Activated CD4-positive, alpha-beta T cell treated with anti-CD3 and anti-CD28 coated beads, Interleukin-2, amount 10 ng/mL, durations not matched to agents 7 days and 5 days (primary cell): ENCODE measurements around the gene FYB2. TPM values are rescaled to one million over a fixed set of nuclear protein-coding genes. Genes with fewer than 3 reads are reported as not detected.

Experiments used
- CTCF ChIA-PET: fragments of 350-600 bp; sonication (Branson Sonifier 250); formaldehyde crosslinking; loops from one replicate; lab custom pipeline; 2021; ENCODE audit warnings: antibody characterized with exemption; lab: Charles Lee
- POLR2A ChIA-PET: fragments of 350-600 bp; sonication (Branson Sonifier 250); formaldehyde crosslinking; loops from one replicate; lab custom pipeline; 2021; ENCODE audit warnings: antibody characterized with exemption; lab: Charles Lee
- DNase-seq: peaks from one replicate; pipeline ENCODE4 v3.0.0-alpha.2; 2020
- H3K27ac Mint-ChIP-seq: one replicate; pipeline ENCODE4 v1.8.0; 2021; ENCODE audit warnings: mild to moderate bottlenecking, moderate library complexity, mixed read lengths
- H3K27me3 Mint-ChIP-seq: one replicate; pipeline ENCODE4 v1.8.0; 2021; ENCODE audit warnings: mixed read lengths
- H3K36me3 Mint-ChIP-seq: one replicate; pipeline ENCODE4 v1.8.0; 2021; ENCODE audit warnings: low read depth, mixed read lengths
- H3K4me1 Mint-ChIP-seq: one replicate; pipeline ENCODE4 v1.8.0; 2021; ENCODE audit warnings: mixed read lengths
- H3K4me3 Mint-ChIP-seq: one replicate; pipeline ENCODE4 v1.8.0; 2021; ENCODE audit warnings: mild to moderate bottlenecking, moderate library complexity, mixed read lengths
- H3K9me3 Mint-ChIP-seq: one replicate; pipeline ENCODE4 v1.8.0; 2021; ENCODE audit warnings: mixed read lengths
- total RNA-seq, 2 experiments: library from RNA; stranded (reverse); gene quantifications; one replicate each; pipeline ENCODE4 v1.2.3, GENCODE V29; 2021

FYB2 gene
- total RNA-seq, 2 experiments from 2014 or later, result not detected

DNA sequence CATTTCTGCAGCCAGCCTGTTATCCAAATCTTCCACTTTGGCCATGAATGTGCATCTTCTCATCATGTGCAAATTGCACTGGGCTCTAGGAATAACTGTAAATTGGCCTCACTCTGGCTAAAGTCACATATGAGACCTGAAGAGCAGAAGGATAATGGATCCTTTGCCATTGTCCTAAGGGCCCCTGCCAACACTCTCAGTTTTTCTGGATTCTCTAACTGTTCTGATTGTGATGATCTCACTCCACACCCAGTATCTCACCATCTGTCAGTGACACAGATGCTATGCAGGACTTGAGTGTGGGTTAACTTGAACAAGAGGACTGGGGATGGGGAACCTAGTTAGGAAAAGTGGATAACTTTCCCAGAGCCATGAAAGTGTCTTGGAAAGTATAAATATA is 8.5 kb upstream of the FYB2 start:
- CTCF ChIA-PET, result no interaction called here

DNA sequence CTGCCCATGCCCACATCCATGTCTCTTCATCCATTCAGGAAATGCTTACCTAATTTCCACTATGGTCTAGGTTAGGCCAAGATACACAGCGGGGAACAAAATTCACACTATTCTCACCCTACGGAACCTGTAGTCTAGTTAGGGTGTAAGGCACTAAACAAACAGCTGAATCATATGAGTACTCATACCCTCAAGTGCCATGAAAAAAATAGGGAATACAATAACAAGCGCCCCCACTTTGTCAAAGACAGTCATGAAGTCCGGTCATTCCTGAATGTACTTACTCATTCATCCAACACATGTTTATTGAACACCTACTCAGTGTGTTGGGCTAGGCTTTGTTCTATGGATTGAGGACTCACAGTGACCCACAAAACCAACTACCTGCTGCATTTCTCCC is 6.2 kb upstream of the FYB2 start:
- ChIA-PET POLR2A (no interaction called here), CTCF (no interaction called here)
- DNase-seq, result no peak
- H3K4me1 Mint-ChIP-seq, result no peaks in the 10 kb centered on the region
- peaks cover 3% of the 10 kb centered on the region for H3K27me3 Mint-ChIP-seq
- no peak overlapping the region for H3K27ac Mint-ChIP-seq
- no peaks in the 10 kb centered on the region for H3K36me3 Mint-ChIP-seq
- H3K4me3 Mint-ChIP-seq, result no peak overlapping the region
- no peaks in the 10 kb centered on the region for H3K9me3 Mint-ChIP-seq

More for the DNA sequence above, 8.5 kb upstream of the FYB2 start:
- Mint-ChIP-seq H3K36me3 (no peaks in the 10 kb centered on the region), H3K4me1 (peaks cover 1% of the 10 kb centered on the region), H3K27me3 (peaks cover 3% of the 10 kb centered on the region), H3K27ac (no peak overlapping the region), H3K9me3 (no peaks in the 10 kb centered on the region), H3K4me3 (no peak overlapping the region)
- DNase-seq, result no peak
- POLR2A ChIA-PET, result no interaction called here

DNA sequence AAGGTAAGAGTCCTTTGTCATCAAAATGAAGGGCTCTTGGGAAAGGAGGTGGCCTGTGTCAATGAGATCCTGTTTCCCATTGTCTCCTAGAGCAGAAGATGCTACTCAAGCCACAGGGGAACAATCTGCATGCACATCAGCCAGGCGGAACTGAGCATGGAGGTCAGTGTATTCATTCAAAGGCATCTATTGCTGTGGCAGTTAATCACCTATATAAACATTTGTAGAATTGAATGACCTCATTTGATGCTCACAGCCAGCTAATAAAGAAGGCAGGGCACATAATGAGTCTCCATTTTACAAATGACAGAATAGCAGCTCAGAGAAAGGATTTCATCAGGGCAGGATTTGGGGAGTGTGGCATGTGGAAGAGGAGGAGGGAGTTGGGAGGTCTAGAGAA is 5.7 kb upstream of the FYB2 start:
- Mint-ChIP-seq H3K27ac (no peak overlapping the region), H3K4me1 (no peaks in the 10 kb centered on the region), H3K27me3 (peaks cover 3% of the 10 kb centered on the region), H3K36me3 (no peaks in the 10 kb centered on the region), H3K4me3 (no peak overlapping the region), H3K9me3 (no peaks in the 10 kb centered on the region)
- CTCF ChIA-PET, result no interaction called here
- POLR2A ChIA-PET, result no interaction called here
- no peak for DNase-seq

DNA sequence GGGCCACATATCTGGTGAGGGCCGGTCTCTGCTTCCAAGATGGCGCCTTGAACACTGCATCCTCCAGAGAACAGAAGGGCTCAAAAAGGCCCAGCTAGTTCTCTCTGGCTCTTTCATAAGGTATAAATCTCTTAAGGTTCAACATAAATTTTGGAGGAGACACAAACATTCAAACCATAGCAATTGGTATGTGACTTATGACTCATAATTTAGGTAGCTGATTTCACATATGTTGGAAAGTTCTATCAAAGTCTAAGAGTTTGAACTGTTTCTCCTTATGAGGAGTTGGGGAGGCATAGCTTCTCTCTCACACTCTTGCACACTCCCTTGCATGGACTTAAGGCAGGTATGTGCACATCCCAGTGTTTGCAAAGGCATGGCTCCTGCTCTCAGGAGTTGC is 5.1 kb upstream of the FYB2 start:
- POLR2A ChIA-PET, result no interaction called here

DNA sequence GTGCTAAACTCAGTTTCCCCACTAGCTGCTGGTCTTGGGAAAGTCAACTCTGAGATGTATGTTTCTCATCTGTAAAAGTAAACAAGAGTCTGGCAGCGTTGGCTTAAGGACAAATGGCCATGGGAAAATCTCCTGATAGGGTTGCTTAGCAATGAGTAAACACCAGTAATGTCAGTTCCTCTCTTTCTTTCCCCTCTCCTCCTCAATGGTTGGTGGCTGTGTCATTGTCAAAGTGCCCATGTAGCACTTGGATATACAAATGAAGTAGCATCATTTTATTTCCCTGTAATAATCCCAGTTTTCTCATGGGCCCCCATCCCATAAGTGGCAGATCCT is 2.2 kb upstream of the FYB2 start:
- no peak for DNase-seq
- Mint-ChIP-seq H3K27me3 (no peaks in the 10 kb centered on the region), H3K9me3 (no peaks in the 10 kb centered on the region), H3K4me3 (no peak overlapping the region), H3K27ac (no peak overlapping the region), H3K36me3 (no peaks in the 10 kb centered on the region), H3K4me1 (no peaks in the 10 kb centered on the region)
- CTCF ChIA-PET, result no interaction called here
- POLR2A ChIA-PET, result no interaction called here

More for the DNA sequence above, 5.1 kb upstream of the FYB2 start:
- Mint-ChIP-seq H3K36me3 (no peaks in the 10 kb centered on the region), H3K4me1 (no peaks in the 10 kb centered on the region), H3K27me3 (peaks cover 3% of the 10 kb centered on the region), H3K4me3 (no peak overlapping the region), H3K9me3 (no peaks in the 10 kb centered on the region), H3K27ac (no peak overlapping the region)
- DNase-seq, result no peak
- CTCF ChIA-PET, result no interaction called here

DNA sequence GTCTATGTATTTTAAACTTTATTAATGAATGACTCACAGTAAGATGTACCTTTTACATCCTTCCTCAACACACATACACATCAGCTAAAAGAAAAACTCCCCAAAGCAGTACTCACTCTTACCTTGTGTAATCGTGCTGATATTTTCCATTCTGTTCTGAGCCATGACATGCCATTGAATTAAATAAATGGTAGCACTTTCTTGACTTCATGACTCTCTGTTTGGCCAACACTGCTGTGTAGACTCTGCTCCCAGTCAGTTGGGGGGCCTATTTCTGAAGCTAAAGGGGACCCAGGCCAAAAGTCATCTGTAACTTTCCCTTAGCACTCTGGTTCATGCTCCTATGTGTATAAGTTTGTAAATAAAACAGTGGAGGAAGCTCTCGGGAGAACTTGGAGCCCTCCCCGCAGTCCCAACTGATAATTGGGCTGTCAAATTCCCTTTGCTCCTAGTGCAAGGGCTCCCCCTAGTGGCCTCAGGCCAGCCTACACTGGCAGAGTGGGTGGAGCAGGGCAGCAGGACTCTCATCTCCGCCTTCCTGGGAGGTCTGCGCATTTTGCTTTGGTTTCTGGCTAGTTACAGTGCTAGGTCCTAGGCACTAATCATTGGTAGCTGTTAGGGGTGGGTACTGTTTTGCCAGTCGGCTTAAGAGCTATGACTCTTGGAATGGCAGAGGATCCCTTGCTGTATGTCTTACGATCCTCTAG is 1.7 kb upstream of the FYB2 start:
- ChIA-PET POLR2A (no interaction called here), CTCF (interaction anchor here (0.6 to 1.3 kb wide), 2 partner anchors 11 to 41 kb away, joined by 5 to 8 read pairs; no protein-coding TSS in a partner anchor)
- peak; percentile 74 for DNase-seq
- no peak overlapping the region for H3K4me3 Mint-ChIP-seq
- H3K4me1 Mint-ChIP-seq, result no peaks in the 10 kb centered on the region
- no peaks in the 10 kb centered on the region for H3K27me3 Mint-ChIP-seq
- no peaks in the 10 kb centered on the region for H3K36me3 Mint-ChIP-seq
- H3K9me3 Mint-ChIP-seq, result no peaks in the 10 kb centered on the region
- H3K27ac Mint-ChIP-seq, result no peak overlapping the region

DNA sequence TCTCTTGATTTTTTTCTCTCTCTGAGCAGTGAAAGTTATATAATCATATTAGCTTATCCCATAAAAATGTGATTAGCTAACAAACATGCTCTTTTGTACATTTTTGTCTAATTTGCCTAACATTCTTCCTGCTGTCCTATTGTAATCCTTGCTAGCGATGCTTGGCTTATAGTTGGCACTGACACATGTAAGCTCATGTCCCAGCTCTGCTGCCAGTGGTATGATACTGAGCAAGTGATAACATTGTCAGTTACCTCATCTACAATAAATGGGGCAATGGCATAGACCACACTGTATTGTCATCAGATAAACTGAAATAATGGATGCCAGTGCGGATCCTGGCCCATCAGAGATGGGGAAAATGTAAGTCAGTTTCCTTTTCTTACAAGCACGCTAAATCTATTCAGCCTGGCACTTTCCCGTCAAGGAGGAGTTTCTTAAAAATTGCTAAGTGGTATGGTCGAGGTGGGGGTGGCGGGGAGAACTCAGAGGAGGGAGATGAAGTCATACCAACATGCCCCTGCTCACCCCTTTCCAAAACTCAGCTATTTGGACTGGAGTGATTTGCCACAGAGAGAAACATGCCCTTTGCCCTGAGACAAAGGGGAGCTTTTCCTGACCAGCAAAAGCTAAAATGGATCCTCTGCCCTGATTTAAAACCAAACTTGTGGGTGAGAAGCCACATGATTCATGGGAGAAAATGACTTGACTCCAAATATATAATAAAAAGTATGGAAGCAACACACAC is 1.3 kb downstream of the FYB2 start:
- Mint-ChIP-seq H3K27ac (no peak overlapping the region), H3K27me3 (peaks cover 2% of the 10 kb centered on the region), H3K9me3 (no peaks in the 10 kb centered on the region), H3K4me3 (no peak overlapping the region), H3K36me3 (no peaks in the 10 kb centered on the region), H3K4me1 (no peaks in the 10 kb centered on the region)
- ChIA-PET POLR2A (no interaction called here), CTCF (interaction anchor here (1.6 kb wide), 1 partner anchor 14 kb away, joined by 3 read pairs; no protein-coding TSS in a partner anchor)
- DNase-seq, result no peak

DNA sequence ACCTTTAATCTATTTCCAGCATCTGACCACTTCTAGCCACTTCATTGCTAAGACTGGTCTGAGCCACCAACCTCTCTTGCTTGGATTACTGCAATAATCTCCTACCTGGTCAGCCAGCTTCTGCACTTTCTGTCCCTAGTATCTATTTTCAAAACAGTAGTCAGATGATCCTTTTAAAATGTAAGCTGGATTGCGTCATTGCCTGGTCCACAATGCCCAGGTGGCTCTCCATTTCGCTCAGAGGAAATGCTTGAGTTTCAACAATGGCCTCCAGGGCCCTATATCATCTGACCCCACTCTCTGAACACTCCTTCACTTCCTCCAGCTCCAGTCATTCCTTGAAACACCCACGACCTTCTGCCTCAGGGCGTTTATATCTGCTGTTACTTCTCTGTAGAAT is 2.3 kb downstream of the FYB2 start:
- DNase-seq, result no peak
- no peak overlapping the region for H3K27ac Mint-ChIP-seq
- H3K36me3 Mint-ChIP-seq, result no peaks in the 10 kb centered on the region
- no peaks in the 10 kb centered on the region for H3K9me3 Mint-ChIP-seq
- CTCF ChIA-PET, result interaction anchor here (1.6 kb wide), 1 partner anchor 15 kb away, joined by 3 read pairs; no protein-coding TSS in a partner anchor
- peaks cover 2% of the 10 kb centered on the region for H3K27me3 Mint-ChIP-seq
- POLR2A ChIA-PET, result no interaction called here
- no peak overlapping the region for H3K4me3 Mint-ChIP-seq
- no peaks in the 10 kb centered on the region for H3K4me1 Mint-ChIP-seq

DNA sequence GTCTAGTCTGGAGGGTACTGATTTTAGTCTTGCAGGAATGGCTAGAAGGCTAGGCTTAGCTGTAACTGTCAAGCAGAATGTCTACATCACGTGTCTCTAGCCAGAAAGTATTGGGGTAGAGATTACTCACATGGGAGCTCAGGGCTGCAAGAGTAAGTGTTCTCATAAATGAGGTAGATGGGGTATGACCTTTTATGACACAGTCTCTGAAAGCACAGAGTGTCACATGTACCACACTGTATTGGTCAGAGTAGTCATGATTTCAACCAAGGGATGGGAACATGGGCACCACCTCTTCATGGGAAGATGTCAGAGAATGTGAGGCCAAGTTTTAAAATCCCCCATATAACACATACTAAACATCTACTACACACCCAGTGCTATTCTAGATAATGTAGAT is 2.9 kb downstream of the FYB2 start:
- CTCF ChIA-PET, result interaction anchor here (1.6 kb wide), 1 partner anchor 16 kb away, joined by 3 read pairs; no protein-coding TSS in a partner anchor
- H3K9me3 Mint-ChIP-seq, result no peaks in the 10 kb centered on the region
- no peak overlapping the region for H3K4me3 Mint-ChIP-seq
- H3K4me1 Mint-ChIP-seq, result no peaks in the 10 kb centered on the region
- POLR2A ChIA-PET, result no interaction called here
- peaks cover 2% of the 10 kb centered on the region for H3K27me3 Mint-ChIP-seq
- no peak for DNase-seq
- no peaks in the 10 kb centered on the region for H3K36me3 Mint-ChIP-seq
- H3K27ac Mint-ChIP-seq, result no peak overlapping the region

DNA sequence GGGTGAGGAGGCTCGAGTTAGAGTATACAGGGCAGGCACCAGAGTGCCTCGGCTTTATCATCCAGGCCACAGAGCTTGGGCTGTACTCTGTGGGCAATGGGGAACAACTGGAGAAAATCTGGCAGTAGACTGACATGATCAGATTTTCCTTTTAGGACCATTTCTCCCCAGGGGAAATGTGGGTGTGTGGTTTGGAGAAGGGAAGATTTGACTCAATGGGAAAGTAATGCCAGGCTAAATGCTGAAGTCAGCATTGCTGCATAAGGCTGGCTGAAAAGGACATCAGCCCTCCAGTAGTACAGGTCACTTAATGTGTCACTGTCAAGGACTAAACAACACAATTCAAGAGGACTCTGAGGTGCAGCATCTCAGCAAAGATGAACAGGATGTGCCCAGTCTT is 5.0 kb downstream of the FYB2 start:
- Mint-ChIP-seq H3K9me3 (no peaks in the 10 kb centered on the region), H3K27me3 (peaks cover 2% of the 10 kb centered on the region), H3K4me3 (no peak overlapping the region), H3K36me3 (no peaks in the 10 kb centered on the region), H3K4me1 (no peaks in the 10 kb centered on the region), H3K27ac (no peak overlapping the region)
- ChIA-PET POLR2A (no interaction called here), CTCF (no interaction called here)
- no peak for DNase-seq

DNA sequence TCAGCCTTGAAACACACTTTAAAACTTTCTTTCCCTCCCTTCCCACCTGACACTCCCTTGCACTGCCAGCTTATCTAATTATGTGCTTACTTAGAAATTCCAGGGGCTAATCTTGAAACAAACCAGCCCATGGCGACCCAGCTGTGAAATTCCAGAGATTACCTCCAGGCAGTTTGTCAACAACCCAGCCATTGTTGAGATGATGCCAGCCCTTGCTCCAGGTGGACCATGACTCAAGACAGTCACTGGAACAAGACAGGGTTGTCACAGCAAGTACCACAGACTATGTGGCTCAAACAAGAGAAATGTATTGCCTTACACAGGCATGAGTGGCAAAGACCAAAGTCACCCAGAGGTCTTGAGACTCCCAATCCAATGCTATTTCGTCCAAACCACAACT is 7.9 kb downstream of the FYB2 start:
- no peak for DNase-seq
- H3K27ac Mint-ChIP-seq, result no peak overlapping the region
- H3K4me1 Mint-ChIP-seq, result no peaks in the 10 kb centered on the region
- no peaks in the 10 kb centered on the region for H3K36me3 Mint-ChIP-seq
- ChIA-PET POLR2A (no interaction called here), CTCF (no interaction called here)
- no peak overlapping the region for H3K4me3 Mint-ChIP-seq
- no peaks in the 10 kb centered on the region for H3K9me3 Mint-ChIP-seq
- H3K27me3 Mint-ChIP-seq, result peaks cover 2% of the 10 kb centered on the region

DNA sequence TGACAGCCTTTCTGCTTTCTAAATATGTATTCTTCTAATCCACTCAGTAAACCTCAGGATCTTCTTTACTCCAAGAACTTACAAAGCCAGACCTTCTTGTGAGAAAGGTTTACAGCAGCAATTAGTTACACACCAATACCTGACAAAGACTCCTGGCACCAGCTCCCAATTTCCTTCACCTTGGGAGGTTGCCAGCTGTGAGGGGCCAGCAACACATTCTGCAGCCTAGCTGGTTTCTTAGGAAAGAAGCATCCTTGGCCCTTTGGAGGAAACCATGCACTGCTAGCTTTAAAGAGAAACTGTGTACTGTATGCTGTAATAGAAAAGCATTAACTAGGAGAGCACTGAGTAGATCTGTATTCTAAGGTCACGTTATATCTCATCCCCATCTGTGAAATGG is 10.8 kb downstream of the FYB2 start:
- DNase-seq, result no peak
- H3K36me3 Mint-ChIP-seq, result no peaks in the 10 kb centered on the region
- no peak overlapping the region for H3K4me3 Mint-ChIP-seq
- ChIA-PET POLR2A (no interaction called here), CTCF (no interaction called here)
- no peak overlapping the region for H3K27ac Mint-ChIP-seq
- H3K9me3 Mint-ChIP-seq, result no peaks in the 10 kb centered on the region
- H3K4me1 Mint-ChIP-seq, result no peaks in the 10 kb centered on the region
- H3K27me3 Mint-ChIP-seq, result peaks cover 2% of the 10 kb centered on the region

DNA sequence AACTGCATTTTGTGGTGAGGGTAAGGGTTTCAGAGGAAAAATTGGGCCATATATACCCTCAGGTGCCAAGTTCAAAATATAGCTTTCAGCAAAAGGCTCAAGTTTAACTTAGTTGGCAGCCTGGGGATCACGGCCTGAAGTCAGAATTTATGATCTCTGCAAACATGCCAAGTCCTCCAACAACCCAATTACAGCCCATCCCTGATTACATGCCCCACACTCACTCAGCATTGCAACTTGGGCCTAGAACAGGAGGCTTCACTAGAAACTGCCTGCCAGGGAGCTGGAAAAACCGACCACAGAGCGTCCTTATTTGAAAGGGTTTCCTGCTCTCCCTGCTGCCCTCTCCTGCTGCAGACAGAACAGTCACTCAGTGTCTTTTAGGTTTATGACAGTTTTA is 12.4 kb downstream of the FYB2 start:
- no peak for DNase-seq
- Mint-ChIP-seq H3K9me3 (no peaks in the 10 kb centered on the region), H3K27me3 (no peaks in the 10 kb centered on the region), H3K4me3 (no peak overlapping the region), H3K36me3 (no peaks in the 10 kb centered on the region), H3K4me1 (no peaks in the 10 kb centered on the region), H3K27ac (no peak overlapping the region)
- ChIA-PET POLR2A (no interaction called here), CTCF (no interaction called here)
